IMR-90 (cell line): ENCODE data around the gene DNAJB12. TPM values are rescaled to one million over a fixed set of nuclear protein-coding genes. Genes with fewer than 3 reads are reported as not detected.
A peak's percentile ranks its signal among the peaks of the same experiment; 100 is the strongest.

ENCODE experiments used
- ATAC-seq: fragments of 200-7000 bp; cut with Tn5 transposase; 2 replicates; pipeline ENCODE4 v1.9.1; 2020; ENCODE audit warnings: low read depth, mild to moderate bottlenecking, moderate library complexity
- BruUV-seq: library from RNA; stranded (reverse); fragments of 400-500 nt; replicated peaks from 2 replicates; lab custom pipeline; 2021; lab: Mats Ljungman, UMichigan
- CTCF ChIA-PET: fragments of 300-600 bp; formaldehyde crosslinking; extraction: SDS; loops from one replicate; lab custom pipeline; 2021; ENCODE audit warnings: antibody characterized with exemption; lab: Yijun Ruan, JAX
- POLR2A ChIA-PET: fragments of 300-600 bp; sonication (Branson Sonifier 250); formaldehyde crosslinking; loops from one replicate; lab custom pipeline; 2022; ENCODE audit warnings: antibody characterized with exemption; ENCODE audit not compliant: unreplicated experiment; lab: Charles Lee
- DNase-seq: peaks from one replicate; pipeline ENCODE4 v3.0.0; 2013
- H2AFZ ChIP-seq: replicated peaks from 2 replicates; pipeline ENCODE3; 2013; ENCODE audit warnings: low read length, mild to moderate bottlenecking; ENCODE audit not compliant: poor library complexity
- H2AK5ac ChIP-seq: 2 replicates; pipeline ENCODE4 v1.6.1; 2013; ENCODE audit warnings: low read depth, low read length, inconsistent platforms
- H2AK9ac ChIP-seq: replicated peaks from 2 replicates; pipeline ENCODE3; 2013; ENCODE audit warnings: mild to moderate bottlenecking, low read depth, low read length, moderate library complexity; ENCODE audit not compliant: poor library complexity
- H2BK120ac ChIP-seq: 2 replicates; pipeline ENCODE4 v1.6.1; 2013; ENCODE audit warnings: low read depth, low read length, inconsistent platforms
- H2BK15ac ChIP-seq: 3 replicates; pipeline ENCODE4 v1.6.1; 2013; ENCODE audit warnings: low read depth, low read length, inconsistent platforms
- H2BK20ac ChIP-seq: 2 replicates; pipeline ENCODE4 v1.6.1; 2013; ENCODE audit warnings: low read depth, mild to moderate bottlenecking, inconsistent platforms, low read length, moderate library complexity
- H2BK5ac ChIP-seq: 2 replicates; pipeline ENCODE4 v1.6.1; 2013; ENCODE audit warnings: mild to moderate bottlenecking, low read depth, low read length, inconsistent platforms; ENCODE audit not compliant: poor library complexity, severe bottlenecking
- H3K14ac ChIP-seq: replicated peaks from 2 replicates; pipeline ENCODE4 v1.6.1; 2013; ENCODE audit warnings: low read depth, low read length, inconsistent platforms
- H3K18ac ChIP-seq: 2 replicates; pipeline ENCODE4 v1.6.1; 2013; ENCODE audit warnings: low read depth, low read length, control low read depth
- H3K23ac ChIP-seq: 2 replicates; pipeline ENCODE4 v1.6.1; 2013; ENCODE audit warnings: low read depth, low read length, inconsistent platforms
- H3K27ac ChIP-seq: 2 replicates; pipeline ENCODE4 v1.5.1; 2013; ENCODE audit warnings: mild to moderate bottlenecking, control low read depth, low read length; ENCODE audit not compliant: insufficient read depth
- H3K27me3 ChIP-seq: 2 replicates; pipeline ENCODE4 v1.6.1; 2013; ENCODE audit warnings: low read length; ENCODE audit not compliant: control insufficient read depth, insufficient read depth
- H3K36me3 ChIP-seq: 2 replicates; pipeline ENCODE4 v1.6.1; 2013; ENCODE audit warnings: low read length, mixed read lengths; ENCODE audit not compliant: control insufficient read depth, insufficient read depth
- H3K4ac ChIP-seq: 2 replicates; pipeline ENCODE4 v1.6.1; 2013; ENCODE audit warnings: low read depth, low read length, inconsistent platforms
- H3K4me1 ChIP-seq: 2 replicates; pipeline ENCODE4 v1.6.1; 2013; ENCODE audit warnings: low read length, mixed read lengths; ENCODE audit not compliant: control insufficient read depth, insufficient read depth
- H3K4me2 ChIP-seq: 2 replicates; pipeline ENCODE4 v1.6.1; 2013; ENCODE audit warnings: low read depth, mild to moderate bottlenecking, control low read depth, low read length, moderate library complexity
- H3K4me3 ChIP-seq: 2 replicates; pipeline ENCODE4 v1.5.1; 2013; ENCODE audit warnings: low read depth, mild to moderate bottlenecking, control low read depth, low read length, moderate library complexity; ENCODE audit not compliant: insufficient read depth
- H3K56ac ChIP-seq: 2 replicates; pipeline ENCODE4 v1.6.1; 2013; ENCODE audit warnings: low read length, inconsistent platforms; ENCODE audit not compliant: insufficient read depth; ENCODE audit errors: extremely low read depth
- H3K79me1 ChIP-seq, 2 experiments: 2 replicates each; pipeline ENCODE4 v1.6.1; 2013; ENCODE audit warnings: low read length in 2 of 2, inconsistent platforms in 1 of 2, low read depth in 1 of 2
- H3K9ac ChIP-seq: 2 replicates; pipeline ENCODE4 v1.6.1; 2013; ENCODE audit warnings: low read depth, low read length, control low read depth
- H3K9me1 ChIP-seq: 2 replicates; pipeline ENCODE4 v1.6.1; 2013; ENCODE audit warnings: low read length, inconsistent platforms; ENCODE audit not compliant: insufficient read depth
- H3K9me3 ChIP-seq: 2 replicates; pipeline ENCODE4 v1.6.1; 2013; ENCODE audit warnings: low read length; ENCODE audit not compliant: control insufficient read depth, insufficient read depth
- H4K20me1 ChIP-seq: 2 replicates; pipeline ENCODE4 v1.6.1; 2013; ENCODE audit warnings: low read length, inconsistent platforms; ENCODE audit not compliant: insufficient read depth
- H4K5ac ChIP-seq: 2 replicates; pipeline ENCODE4 v1.6.1; 2013; ENCODE audit warnings: mild to moderate bottlenecking, low read depth, low read length, control low read depth
- H4K8ac ChIP-seq, 2 experiments: 2 replicates each; pipeline ENCODE4 v1.6.1; 2013; ENCODE audit warnings: low read depth in 2 of 2, low read length in 2 of 2, control low read depth in 1 of 2, inconsistent platforms in 1 of 2
- H4K91ac ChIP-seq: 2 replicates; pipeline ENCODE4 v1.6.1; 2013; ENCODE audit warnings: low read depth, low read length, inconsistent platforms; ENCODE audit not compliant: insufficient read depth
- BHLHE40 ChIP-seq: fragments of 150-350 bp; IDR thresholded peaks from 2 replicates; pipeline ENCODE4 v1.6.1; 2016; ENCODE audit warnings: mild to moderate bottlenecking, low read depth, low read length
- CEBPB ChIP-seq: IDR thresholded peaks from 2 replicates; pipeline ENCODE4 v1.6.1; 2012; ENCODE audit warnings: low read depth, low read length, improper control_type of control experiment
- CHD1 ChIP-seq: IDR thresholded peaks from 2 replicates; pipeline ENCODE4 v1.6.1; 2012; ENCODE audit warnings: low read depth, low read length, improper control_type of control experiment
- CTCF ChIP-seq: conservative IDR thresholded peaks from 2 replicates; pipeline ENCODE4 v1.5.1; 2012; ENCODE audit warnings: mild to moderate bottlenecking, low read depth, low read length, improper control_type of control experiment
- ELK1 ChIP-seq: fragments of 150-350 bp; IDR thresholded peaks from 2 replicates; pipeline ENCODE4 v1.6.1; 2016; ENCODE audit warnings: low read depth, mild to moderate bottlenecking, low read length, moderate library complexity, borderline replicate concordance
- FOS ChIP-seq: fragments of 150-350 bp; IDR thresholded peaks from 2 replicates; pipeline ENCODE4 v1.6.1; 2016; ENCODE audit warnings: low read depth, low read length
- MAFK ChIP-seq: IDR thresholded peaks from 2 replicates; pipeline ENCODE4 v1.6.1; 2012; ENCODE audit warnings: low read depth, low read length, improper control_type of control experiment
- NFE2L2 ChIP-seq: fragments of 150-350 bp; IDR thresholded peaks from 2 replicates; pipeline ENCODE4 v1.6.1; 2016; ENCODE audit warnings: low read depth, mild to moderate bottlenecking, low read length
- POLR2A ChIP-seq: IDR thresholded peaks from 2 replicates; pipeline ENCODE4 v1.6.1; 2012; ENCODE audit warnings: mild to moderate bottlenecking, low read depth, low read length
- RAD21 ChIP-seq: IDR thresholded peaks from 2 replicates; pipeline ENCODE4 v1.6.1; 2012; ENCODE audit warnings: low read length, improper control_type of control experiment
- RCOR1 ChIP-seq: IDR thresholded peaks from 2 replicates; pipeline ENCODE4 v1.6.1; 2012; ENCODE audit warnings: mild to moderate bottlenecking, low read length, improper control_type of control experiment; ENCODE audit not compliant: insufficient replicate concordance
- WGBS, 2 experiments: methylation state at CpG; one replicate each; pipeline versions ENCODE4 v1.1.5 to v1.1.7; 2013; ENCODE audit warnings: missing lambda C conversion rate in 2 of 2; ENCODE audit not compliant: insufficient read length in 1 of 2; ENCODE audit errors: extremely low coverage in 2 of 2; 5-methylcytosine and 5-hydroxymethylcytosine counted together
- dilution Hi-C: fragments of 300-500 bp; cut with HindIII; formaldehyde crosslinking; loops from one replicate; pipeline ENCODE4 v1.14.3; 2018; ENCODE audit warnings: low sequenced_read_pairs; ENCODE audit not compliant: unreplicated experiment
- in situ Hi-C: fragments of 300-500 bp; cut with MboI; formaldehyde crosslinking; loops from 3 replicates; pipeline ENCODE4 v1.14.3; 2019; ENCODE audit warnings: low sequenced_read_pairs, inconsistent platforms, mixed read lengths
- intact Hi-C: fragments of 100-400 bp; cut with micrococcal nuclease; formaldehyde crosslinking; loops from 2 replicates; pipeline ENCODE4 v1.10.0; 2022
- polyA plus RNA-seq, 3 experiments: library from polyadenylated mRNA; depleted of rRNA; stranded (reverse); fragments of >200 nt; gene quantifications; 2 replicates each; pipeline ENCODE4 v1.2.3, GENCODE V29; 2012; ENCODE audit warnings: low replicate concordance in 1 of 3
- total RNA-seq: library from RNA; depleted of rRNA; stranded (reverse); fragments of >200 nt; gene quantifications from 2 replicates; pipeline ENCODE4 v1.2.3, GENCODE V29; 2012
- TF ChIP-seq, protein P1 (sequence below): fragments of 150-350 bp; IDR thresholded peaks from 2 replicates; pipeline ENCODE4 v1.6.1; 2017; ENCODE audit warnings: mild to moderate bottlenecking, antibody characterized with exemption, low read length, low read depth

The DNAJB12 gene
- total and polyA plus RNA-seq, 2 of the 4 experiments (the other 2 are of a cell fraction) = 18.3 to 24.0 TPM

DNA sequence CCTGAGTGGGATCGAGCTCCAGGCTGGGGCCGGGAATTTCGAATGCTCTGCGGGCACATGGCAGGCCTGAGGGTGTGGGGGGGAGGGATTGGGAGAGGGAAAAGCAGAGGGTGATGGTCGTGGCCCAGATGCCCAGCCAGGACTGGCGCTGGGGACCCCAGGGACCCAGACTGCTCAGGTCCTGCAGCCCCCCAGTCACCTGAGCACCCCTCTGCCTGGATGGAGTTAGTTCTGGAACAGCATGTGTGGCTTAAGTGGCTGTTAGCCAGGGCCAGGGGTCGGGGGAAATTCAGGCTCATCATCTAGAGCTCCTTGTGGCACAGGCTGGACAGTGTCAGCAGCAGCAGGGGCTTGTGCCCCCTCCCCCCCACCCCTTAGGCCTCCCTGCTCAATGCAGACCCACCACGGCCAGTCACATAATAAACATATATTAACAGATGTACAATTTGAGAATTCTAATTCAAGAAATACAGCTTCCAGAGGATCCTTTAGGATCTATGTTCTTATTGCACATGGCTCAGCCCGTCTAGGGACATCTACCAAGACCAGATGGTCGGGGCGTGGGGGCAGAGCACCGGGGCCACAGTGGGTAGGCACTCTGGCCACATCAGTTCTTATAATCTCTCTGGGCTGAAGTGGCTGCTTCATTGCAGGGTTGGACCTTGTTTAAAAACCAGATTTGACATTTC is 22.2 kb downstream of the DNAJB12 start:
- Histone ChIP-seq H3K4me3 (no peak overlapping the region), H2AK5ac (peak overlapping the region; percentile 30; the same call in 1 of the 2 replicates), H3K9me3 (no peaks in the 10 kb centered on the region), H3K79me1 (peaks cover 0 to 3% of the 10 kb centered on the region in 2 experiments; a peak in 1 of 4 replicates), H4K8ac (no peak overlapping the region; a peak in 1 of 4 replicates), H3K9ac (no peak overlapping the region), H3K23ac (no peak overlapping the region), H4K20me1 (peaks cover 3% of the 10 kb centered on the region; the same call in 1 of the 2 replicates), H3K4me2 (no peak overlapping the region), H3K27me3 (no peaks in the 10 kb centered on the region), H3K4ac (no peak overlapping the region), H3K9me1 (peaks cover 5% of the 10 kb centered on the region; the same call in 1 of the 2 replicates), H2AK9ac (no peak overlapping the region), H2BK15ac (no peak overlapping the region), H2BK20ac (no peak overlapping the region), H3K18ac (no peak overlapping the region), H3K27ac (no peak overlapping the region), H4K91ac (no peak overlapping the region), H3K14ac (no peak overlapping the region), H3K36me3 (peaks cover 25% of the 10 kb centered on the region), H4K5ac (no peak overlapping the region), H2BK5ac (no peak overlapping the region), H2AFZ (no peak overlapping the region), H3K56ac (no peak overlapping the region), H3K4me1 (peaks cover 27% of the 10 kb centered on the region), H2BK120ac (no peak overlapping the region)
- CTCF ChIA-PET = interaction anchor here (1.3 kb wide), 1 partner anchor 9 kb away, joined by 3 read pairs; no protein-coding TSS in a partner anchor
- TF ChIP-seq MAFK (no peak), CEBPB (no peak), NFE2L2 (no peak), FOS (no peak), CTCF (no peak), RAD21 (no peak), CHD1 (no peak), ELK1 (no peak), RCOR1 (no peak), BHLHE40 (no peak), POLR2A (no peak)
- TF ChIP-seq, protein P1, sequence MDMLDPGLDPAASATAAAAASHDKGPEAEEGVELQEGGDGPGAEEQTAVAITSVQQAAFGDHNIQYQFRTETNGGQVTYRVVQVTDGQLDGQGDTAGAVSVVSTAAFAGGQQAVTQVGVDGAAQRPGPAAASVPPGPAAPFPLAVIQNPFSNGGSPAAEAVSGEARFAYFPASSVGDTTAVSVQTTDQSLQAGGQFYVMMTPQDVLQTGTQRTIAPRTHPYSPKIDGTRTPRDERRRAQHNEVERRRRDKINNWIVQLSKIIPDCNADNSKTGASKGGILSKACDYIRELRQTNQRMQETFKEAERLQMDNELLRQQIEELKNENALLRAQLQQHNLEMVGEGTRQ = no peak
- no TSS peak for BruUV-seq
- ATAC-seq = no peak
- dilution Hi-C loops (no loop called here), in situ Hi-C loops (loop anchor here (10.0 kb wide), 3 partner anchors 88 to 278 kb away; no protein-coding TSS in a partner anchor), intact Hi-C loops (loop anchor here (5.0 kb wide), 1 partner anchor 375 kb away; no protein-coding TSS in a partner anchor)
- 58% methylated on average over 5 of the region's 12 CpGs; no CpG with 5 or more reads in 1 of the 2 experiments for WGBS, 2 experiments
- POLR2A ChIA-PET = no interaction called here
- DNase-seq = no peak
